ENCODE results near the gene LONP1.

LONP1 gene

DNA sequence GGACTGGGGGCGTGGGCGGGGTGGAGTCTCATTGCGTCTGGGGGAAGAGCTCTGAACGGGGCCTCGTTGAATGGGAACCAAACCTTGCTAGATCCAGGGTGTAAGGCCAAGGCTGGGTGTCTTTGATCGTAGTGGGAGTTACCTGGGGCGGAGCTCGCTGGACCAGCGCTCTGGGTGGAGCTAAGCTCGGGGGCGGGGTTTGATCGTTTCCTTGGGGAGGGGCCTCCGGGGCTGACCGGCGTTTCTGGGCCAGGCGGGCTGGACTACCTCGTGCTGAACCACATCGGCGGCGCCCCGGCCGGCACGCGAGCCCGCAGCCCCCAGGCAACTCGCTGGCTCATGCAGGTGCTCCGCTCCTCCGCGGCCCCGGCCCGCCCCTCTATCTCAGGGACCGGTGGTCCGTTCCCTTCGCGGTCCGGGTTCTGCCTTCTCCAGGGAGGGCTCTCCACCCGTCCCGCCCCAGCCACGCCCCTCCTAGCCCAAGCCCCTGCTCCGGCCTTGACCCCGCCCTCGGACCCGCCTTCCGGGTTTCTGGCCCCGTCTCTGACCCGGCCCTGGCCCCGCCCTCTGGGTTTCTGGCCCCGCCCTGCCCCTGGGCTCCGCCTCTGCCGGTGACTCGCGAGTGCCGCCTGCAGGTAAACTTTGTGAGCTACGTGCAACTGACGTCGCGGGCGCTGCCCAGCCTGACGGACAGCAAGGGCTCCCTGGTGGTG is 33.1 kb downstream of the LONP1 start:
- Histone ChIP-seq H3K36me3 (ENCODE audit: insufficient read depth, low read length) (peaks cover 16% of the 10 kb centered on the region), H2AFZ (ENCODE audit: low read depth, low read length) (peak overlapping the region; percentile 91), H3K9ac (ENCODE audit: low read depth, low read length) (peak overlapping the region; percentile 61), H3K27me3 (ENCODE audit: insufficient read depth, low read length, poor library complexity) (no peaks in the 10 kb centered on the region), H3K27ac (ENCODE audit: low read length) (peak overlapping the region; percentile 71), H4K20me1 (ENCODE audit: insufficient read depth, low read length) (peaks cover 16% of the 10 kb centered on the region), H3K79me2 (ENCODE audit: insufficient read depth, low read length) (peaks cover 17% of the 10 kb centered on the region), H3K4me3 (ENCODE audit: low read depth in 1 of 2, low read length in 2 of 2) (peak overlapping the region; percentile 19 to 66; a peak in 3 of 4 replicates), H3K9me3 (ENCODE audit: insufficient read depth, low read length, severe bottlenecking) (no peaks in the 10 kb centered on the region), H3K4me1 (ENCODE audit: insufficient read depth, low read length) (peaks cover 31% of the 10 kb centered on the region), H3K4me2 (ENCODE audit: insufficient read depth, low read length) (peak overlapping the region; percentile 78)
- peak; percentile 97 for DNase-seq
- TF ChIP-seq EZH2 (IDR thresholded peaks at IDR 0.05; ENCODE audit: borderline replicate concordance, low read depth, low read length, severe bottlenecking): no peak
- TF ChIP-seq, protein P1, sequence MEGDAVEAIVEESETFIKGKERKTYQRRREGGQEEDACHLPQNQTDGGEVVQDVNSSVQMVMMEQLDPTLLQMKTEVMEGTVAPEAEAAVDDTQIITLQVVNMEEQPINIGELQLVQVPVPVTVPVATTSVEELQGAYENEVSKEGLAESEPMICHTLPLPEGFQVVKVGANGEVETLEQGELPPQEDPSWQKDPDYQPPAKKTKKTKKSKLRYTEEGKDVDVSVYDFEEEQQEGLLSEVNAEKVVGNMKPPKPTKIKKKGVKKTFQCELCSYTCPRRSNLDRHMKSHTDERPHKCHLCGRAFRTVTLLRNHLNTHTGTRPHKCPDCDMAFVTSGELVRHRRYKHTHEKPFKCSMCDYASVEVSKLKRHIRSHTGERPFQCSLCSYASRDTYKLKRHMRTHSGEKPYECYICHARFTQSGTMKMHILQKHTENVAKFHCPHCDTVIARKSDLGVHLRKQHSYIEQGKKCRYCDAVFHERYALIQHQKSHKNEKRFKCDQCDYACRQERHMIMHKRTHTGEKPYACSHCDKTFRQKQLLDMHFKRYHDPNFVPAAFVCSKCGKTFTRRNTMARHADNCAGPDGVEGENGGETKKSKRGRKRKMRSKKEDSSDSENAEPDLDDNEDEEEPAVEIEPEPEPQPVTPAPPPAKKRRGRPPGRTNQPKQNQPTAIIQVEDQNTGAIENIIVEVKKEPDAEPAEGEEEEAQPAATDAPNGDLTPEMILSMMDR (IDR thresholded peaks at IDR 0.05; ENCODE audit: borderline replicate concordance, extremely low read depth, low read length, poor library complexity, severe bottlenecking): peak; percentile 85
- peak; percentile 64 for ATAC-seq (ENCODE audit: insufficient read depth, low read depth)

DNA sequence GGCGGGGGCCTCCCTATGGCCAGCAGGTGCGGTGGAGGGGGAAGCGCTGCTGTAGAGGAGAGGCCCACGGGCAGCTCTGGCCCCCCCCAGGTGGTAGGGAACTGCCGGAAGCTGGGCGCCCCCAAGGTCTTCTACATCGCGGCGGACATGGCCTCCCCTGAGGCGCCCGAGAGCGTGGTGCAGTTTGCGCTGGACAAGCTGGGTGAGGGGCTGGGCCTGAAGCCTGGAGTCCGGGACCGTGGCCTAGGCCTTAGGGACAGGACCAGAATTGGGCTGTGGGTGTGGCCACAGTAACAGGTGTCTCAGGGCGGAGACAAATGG is 33.7 kb downstream of the LONP1 start:
- peak overlapping the region; percentile 81 for H2AFZ ChIP-seq (ENCODE audit: low read depth, low read length)
- H3K9me3 ChIP-seq (ENCODE audit: insufficient read depth, low read length, severe bottlenecking): no peaks in the 10 kb centered on the region
- H3K9ac ChIP-seq (ENCODE audit: low read depth, low read length): peak overlapping the region; percentile 61
- ATAC-seq (ENCODE audit: insufficient read depth, low read depth) (no peak), DNase-seq (no peak)
- peaks cover 14% of the 10 kb centered on the region for H4K20me1 ChIP-seq (ENCODE audit: insufficient read depth, low read length)
- H3K36me3 ChIP-seq (ENCODE audit: insufficient read depth, low read length): peaks cover 10% of the 10 kb centered on the region
- no peak for TF ChIP-seq EZH2 (IDR thresholded peaks at IDR 0.05; ENCODE audit: borderline replicate concordance, low read depth, low read length, severe bottlenecking)
- TF ChIP-seq, protein P1 (IDR thresholded peaks at IDR 0.05; ENCODE audit: borderline replicate concordance, extremely low read depth, low read length, poor library complexity, severe bottlenecking): no peak
- H3K4me2 ChIP-seq (ENCODE audit: insufficient read depth, low read length): peak overlapping the region; percentile 78
- H3K79me2 ChIP-seq (ENCODE audit: insufficient read depth, low read length): peaks cover 12% of the 10 kb centered on the region
- H3K4me1 ChIP-seq (ENCODE audit: insufficient read depth, low read length): peaks cover 31% of the 10 kb centered on the region
- H3K27me3 ChIP-seq (ENCODE audit: insufficient read depth, low read length, poor library complexity): no peaks in the 10 kb centered on the region
- peak overlapping the region; percentile 69 for H3K27ac ChIP-seq (ENCODE audit: low read length)
- peak overlapping the region in 1 of 2 experiments; percentile 66; a peak in 2 of 4 replicates for H3K4me3 ChIP-seq (ENCODE audit: low read depth in 1 of 2, low read length in 2 of 2)

DNA sequence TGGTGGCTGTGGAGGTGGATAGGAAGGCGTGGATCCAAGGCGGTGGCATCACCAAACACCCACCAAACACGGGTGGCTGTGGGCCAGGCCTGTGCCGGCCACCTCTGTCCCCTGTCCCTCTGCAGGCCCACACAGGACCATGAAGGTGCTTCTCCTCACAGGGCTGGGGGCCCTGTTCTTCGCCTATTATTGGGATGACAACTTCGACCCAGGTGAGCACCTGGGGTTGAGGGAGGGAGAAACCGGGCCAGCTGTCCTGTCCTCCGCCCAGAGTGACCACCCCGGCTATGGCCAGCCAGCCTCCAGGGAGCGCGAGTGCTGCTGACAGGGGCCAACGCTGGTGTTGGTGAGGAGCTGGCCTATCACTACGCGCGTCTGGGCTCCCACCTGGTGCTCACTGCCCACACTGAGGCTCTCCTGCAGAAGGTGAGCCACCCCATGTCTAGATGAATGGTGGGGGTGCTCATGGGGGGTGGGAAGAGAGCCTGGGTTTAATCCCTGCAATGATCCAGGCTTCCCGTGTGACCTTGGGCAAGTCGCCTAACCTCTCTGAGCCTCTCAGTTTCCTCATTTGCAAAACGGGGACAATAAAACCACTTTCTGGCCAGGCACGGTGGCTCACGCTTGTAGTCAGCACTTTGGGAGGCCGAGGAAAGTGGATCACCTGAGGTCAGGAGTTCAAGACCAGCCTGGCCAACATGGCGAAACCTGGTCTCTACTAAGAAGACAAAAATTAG is 35.1 kb downstream of the LONP1 start:
- Histone ChIP-seq H3K27ac (ENCODE audit: low read length) (no peak overlapping the region), H3K79me2 (ENCODE audit: insufficient read depth, low read length) (peaks cover 4% of the 10 kb centered on the region), H4K20me1 (ENCODE audit: insufficient read depth, low read length) (0 out of 2 replicates have a peak, but pooled peaks cover 3% of the 10 kb centered on the region), H2AFZ (ENCODE audit: low read depth, low read length) (no peak overlapping the region), H3K27me3 (ENCODE audit: insufficient read depth, low read length, poor library complexity) (no peaks in the 10 kb centered on the region), H3K36me3 (ENCODE audit: insufficient read depth, low read length) (no peaks in the 10 kb centered on the region; the same call in 1 of the 2 replicates), H3K4me2 (ENCODE audit: insufficient read depth, low read length) (no peak overlapping the region), H3K9me3 (ENCODE audit: insufficient read depth, low read length, severe bottlenecking) (no peaks in the 10 kb centered on the region), H3K9ac (ENCODE audit: low read depth, low read length) (no peak overlapping the region), H3K4me3 (ENCODE audit: low read depth in 1 of 2, low read length in 2 of 2) (no peak overlapping the region), H3K4me1 (ENCODE audit: insufficient read depth, low read length) (peaks cover 35% of the 10 kb centered on the region)
- TF ChIP-seq, protein P1 (IDR thresholded peaks at IDR 0.05; ENCODE audit: borderline replicate concordance, extremely low read depth, low read length, poor library complexity, severe bottlenecking): no peak
- no peak for TF ChIP-seq EZH2 (IDR thresholded peaks at IDR 0.05; ENCODE audit: borderline replicate concordance, low read depth, low read length, severe bottlenecking)
- ATAC-seq (ENCODE audit: insufficient read depth, low read depth) (no peak), DNase-seq (no peak)
